HG02884 (cell line): ENCODE measurements around the gene GRAP2.
"Not testable (repeated sequence)": the region's sequence is repeated elsewhere in the genome, so short reads cannot be mapped to it uniquely, and the experiment has no call there.

Experiments
- ATAC-seq: cut with Tn5 transposase; IDR thresholded peaks from one replicate; pipeline ENCODE4 v1.9.1; 2021; ENCODE audit warnings: mild to moderate bottlenecking, moderate library complexity; ENCODE audit not compliant: unreplicated experiment

The GRAP2 gene

DNA sequence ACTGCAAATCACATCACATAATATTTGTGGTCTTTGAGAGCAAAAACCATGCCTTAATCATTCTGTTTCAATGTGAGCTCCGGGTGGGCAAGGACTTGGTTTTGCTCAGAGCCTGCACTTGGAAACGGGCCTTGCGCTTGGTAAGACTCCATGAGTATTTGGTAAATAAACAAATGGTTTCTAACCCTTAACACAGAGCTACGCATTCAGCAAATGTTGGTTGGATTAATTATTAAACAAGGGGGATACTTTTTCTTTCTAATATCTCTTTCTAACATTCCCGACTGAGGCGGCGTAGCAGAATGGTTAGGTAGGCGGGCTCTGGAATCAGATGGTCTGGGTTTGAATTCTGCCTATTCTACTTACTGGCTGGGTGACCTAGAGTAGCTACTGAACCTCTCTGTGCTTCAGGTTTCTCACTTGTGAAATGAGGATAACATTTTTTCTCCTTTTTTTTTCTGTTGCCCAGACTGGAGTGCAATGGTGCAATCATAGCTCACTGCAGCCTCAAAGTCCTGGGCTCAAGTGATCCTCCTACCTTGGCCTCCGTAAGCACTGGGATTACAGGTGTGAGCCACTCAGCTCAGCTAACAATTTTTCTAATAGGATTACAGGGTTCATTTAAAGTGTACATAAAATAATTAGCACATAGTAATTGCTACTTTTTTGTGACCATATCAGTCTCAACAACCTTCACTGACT lies 90.4 kb downstream of the GRAP2 start:
- ATAC-seq = no peak

- no peak for ATAC-seq
These were observed 91.4 kb downstream of the GRAP2 start for GRCh38 chr22:39992088-39992826.

GRCh38 chr22:39992894-39993293 lies 92.0 kb downstream of the GRAP2 start:
- not testable (repeated sequence) for ATAC-seq

DNA sequence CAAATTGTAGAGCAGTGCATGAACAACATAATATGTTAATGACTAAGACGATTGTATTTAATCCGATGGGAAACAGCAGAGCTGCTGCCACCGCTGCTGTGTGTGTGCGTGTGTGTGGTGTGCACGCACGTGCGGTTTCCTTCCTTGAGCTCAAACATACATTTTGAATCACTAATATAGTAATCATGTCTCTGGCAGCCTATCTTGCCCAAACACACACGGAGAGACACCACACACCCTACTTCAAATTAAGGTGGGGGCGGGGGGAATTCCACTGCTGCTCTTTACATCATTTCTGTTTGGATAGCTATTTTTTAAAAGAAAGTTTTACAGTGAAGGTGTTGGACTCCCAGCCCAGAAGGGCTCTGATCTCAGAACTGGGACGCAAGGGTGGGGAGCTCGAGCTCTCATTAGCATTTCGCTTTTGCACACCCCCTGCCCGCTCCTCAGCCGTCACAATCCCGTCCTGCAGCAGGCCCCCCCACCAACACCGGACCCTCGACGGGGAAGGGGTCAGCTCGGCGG lies 93.2 kb downstream of the GRAP2 start:
- ATAC-seq = no peak

GRCh38 chr22:39994566-39995392 lies 93.9 kb downstream of the GRAP2 start, which contains the start of gene FAM83F:
Gene FAM83F (plus strand): TSS chr22:39994954. CDS start chr22:39995043, 89 bp downstream.
- no peak for ATAC-seq

GRCh38 chr22:39995393-39996252 lies 94.7 kb downstream of the GRAP2 start:
- no peak for ATAC-seq

DNA sequence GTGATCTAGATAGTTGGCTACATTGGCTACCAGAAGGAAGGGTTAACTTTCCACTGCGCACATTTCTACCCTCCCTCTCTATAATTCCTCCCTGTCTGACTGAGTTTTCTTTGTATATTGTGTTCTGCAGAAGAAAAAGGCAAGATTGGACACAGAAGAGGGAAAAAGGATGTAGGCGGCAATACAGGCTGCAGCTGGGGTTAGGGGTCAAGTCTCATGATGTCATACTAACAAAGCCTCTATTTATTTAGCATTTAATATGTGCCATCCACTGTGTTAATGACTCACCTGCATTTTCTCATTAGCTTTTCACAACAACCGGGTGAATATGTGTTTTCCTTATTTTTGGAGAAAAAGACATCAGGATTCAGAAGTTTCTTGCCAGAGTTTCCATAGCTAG lies 95.8 kb downstream of the GRAP2 start:
- no peak for ATAC-seq

GRCh38 chr22:39997421-39997820 lies 96.5 kb downstream of the GRAP2 start:
- no peak for ATAC-seq

GRCh38 chr22:39997939-39998726 lies 97.2 kb downstream of the GRAP2 start:
- ATAC-seq = no peak

GRCh38 chr22:39999144-39999757 lies 98.4 kb downstream of the GRAP2 start:
- no peak for ATAC-seq

DNA sequence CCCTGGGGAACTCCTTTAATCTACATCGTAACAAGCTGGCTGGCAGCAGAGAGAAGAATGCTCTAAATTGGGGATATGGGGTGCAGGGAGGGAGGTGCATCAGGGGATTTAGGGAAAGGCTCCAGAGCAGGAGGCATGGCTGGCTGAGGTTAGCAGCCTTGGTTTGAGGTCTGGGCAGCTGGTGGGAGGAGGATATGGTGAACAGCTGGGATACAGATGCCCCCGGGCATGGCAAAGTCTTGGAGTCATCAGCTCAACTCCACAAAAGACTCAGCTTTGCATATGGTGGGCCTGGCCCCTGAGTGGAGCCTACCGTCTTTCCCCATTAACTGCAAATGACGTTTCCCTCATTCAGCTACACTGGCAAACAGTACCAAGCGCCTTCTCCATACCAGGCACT lies 99.3 kb downstream of the GRAP2 start:
- no peak for ATAC-seq

GRCh38 chr22:40001106-40001505 lies 100.2 kb downstream of the GRAP2 start:
- no peak for ATAC-seq

- ATAC-seq = no peak
These were observed 101.1 kb downstream of the GRAP2 start for GRCh38 chr22:40001800-40002577.

GRCh38 chr22:40002935-40003715 lies 102.2 kb downstream of the GRAP2 start:
- ATAC-seq = no peak

- no peak for ATAC-seq
These were observed 104.0 kb downstream of the GRAP2 start for GRCh38 chr22:40004836-40005235.

- ATAC-seq = no peak
These were observed 105.8 kb downstream of the GRAP2 start for GRCh38 chr22:40006641-40007040.

- ATAC-seq = no peak
These were observed 107.2 kb downstream of the GRAP2 start for GRCh38 chr22:40007853-40008710.
